ENCODE measurements around the gene GLOD4. TPM values are rescaled to one million over a fixed set of nuclear protein-coding genes. Genes with fewer than 3 reads are reported as not detected.

GLOD4 gene
- total and polyA plus RNA-seq, 2 experiments from 2014 or later = 76.8 to 85.3 TPM

DNA sequence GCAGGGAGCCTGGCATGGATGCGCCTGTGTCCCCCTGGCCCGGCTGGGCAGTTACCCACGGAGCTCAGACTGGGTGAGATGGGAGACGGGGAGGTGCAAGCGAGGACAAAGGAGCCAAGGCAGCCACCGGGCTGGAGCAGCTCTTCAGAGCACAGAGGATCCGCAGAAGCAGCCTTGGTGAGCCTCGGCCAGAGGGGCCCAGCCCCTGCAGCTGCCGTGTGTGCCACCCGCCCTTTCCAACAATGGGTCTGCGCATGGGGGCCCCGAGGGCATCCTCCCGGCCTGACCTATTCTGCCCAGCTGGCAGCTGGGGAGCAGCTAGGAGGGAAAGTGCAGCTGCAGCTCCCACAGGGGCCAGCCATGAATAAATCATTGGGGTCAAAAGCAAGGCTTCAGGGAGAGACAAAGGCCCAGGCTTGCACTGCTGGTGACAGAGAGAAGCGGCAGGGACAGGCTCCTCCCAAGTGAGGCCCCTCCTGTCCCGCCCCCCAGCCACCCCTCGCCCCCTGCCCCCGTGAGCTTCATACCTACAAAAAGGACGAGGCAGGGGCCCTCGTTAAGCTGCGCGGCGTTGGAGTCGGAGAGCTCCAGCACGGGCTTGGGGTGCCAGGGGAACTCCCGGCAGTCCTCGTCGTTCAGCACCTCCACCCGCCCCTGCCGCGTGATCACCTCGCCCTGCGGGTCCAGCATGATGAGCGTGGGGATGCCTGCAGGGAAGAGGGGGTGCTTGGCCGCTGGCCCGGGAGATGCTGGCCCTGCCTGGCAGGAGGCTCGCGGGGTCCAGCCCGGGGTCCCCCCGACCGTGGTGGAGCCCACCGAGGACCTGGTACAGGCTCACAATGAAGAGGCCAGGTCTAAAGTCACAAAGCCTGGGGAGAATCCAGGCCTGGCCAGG lies 22.7 kb upstream of the GLOD4 start:
- H3K27me3 ChIP-seq = no peaks in the 10 kb centered on the region
- H3K27ac ChIP-seq = no peak overlapping the region
- no peak overlapping the region for H3K4me3 ChIP-seq
- no peaks in the 10 kb centered on the region for H3K9me3 ChIP-seq (ENCODE audit: low read depth)
- TF ChIP-seq, protein P1, sequence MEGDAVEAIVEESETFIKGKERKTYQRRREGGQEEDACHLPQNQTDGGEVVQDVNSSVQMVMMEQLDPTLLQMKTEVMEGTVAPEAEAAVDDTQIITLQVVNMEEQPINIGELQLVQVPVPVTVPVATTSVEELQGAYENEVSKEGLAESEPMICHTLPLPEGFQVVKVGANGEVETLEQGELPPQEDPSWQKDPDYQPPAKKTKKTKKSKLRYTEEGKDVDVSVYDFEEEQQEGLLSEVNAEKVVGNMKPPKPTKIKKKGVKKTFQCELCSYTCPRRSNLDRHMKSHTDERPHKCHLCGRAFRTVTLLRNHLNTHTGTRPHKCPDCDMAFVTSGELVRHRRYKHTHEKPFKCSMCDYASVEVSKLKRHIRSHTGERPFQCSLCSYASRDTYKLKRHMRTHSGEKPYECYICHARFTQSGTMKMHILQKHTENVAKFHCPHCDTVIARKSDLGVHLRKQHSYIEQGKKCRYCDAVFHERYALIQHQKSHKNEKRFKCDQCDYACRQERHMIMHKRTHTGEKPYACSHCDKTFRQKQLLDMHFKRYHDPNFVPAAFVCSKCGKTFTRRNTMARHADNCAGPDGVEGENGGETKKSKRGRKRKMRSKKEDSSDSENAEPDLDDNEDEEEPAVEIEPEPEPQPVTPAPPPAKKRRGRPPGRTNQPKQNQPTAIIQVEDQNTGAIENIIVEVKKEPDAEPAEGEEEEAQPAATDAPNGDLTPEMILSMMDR (IDR thresholded peaks at IDR 0.05; ENCODE audit: low read depth, low read length) = no peak
- peaks cover 21% of the 10 kb centered on the region for H3K36me3 ChIP-seq
- DNase-seq (ENCODE audit: low read depth in 1 of 2, low spot score in 1 of 2) = no peak
- H3K4me1 ChIP-seq (ENCODE audit: low read depth) = no peaks in the 10 kb centered on the region

DNA sequence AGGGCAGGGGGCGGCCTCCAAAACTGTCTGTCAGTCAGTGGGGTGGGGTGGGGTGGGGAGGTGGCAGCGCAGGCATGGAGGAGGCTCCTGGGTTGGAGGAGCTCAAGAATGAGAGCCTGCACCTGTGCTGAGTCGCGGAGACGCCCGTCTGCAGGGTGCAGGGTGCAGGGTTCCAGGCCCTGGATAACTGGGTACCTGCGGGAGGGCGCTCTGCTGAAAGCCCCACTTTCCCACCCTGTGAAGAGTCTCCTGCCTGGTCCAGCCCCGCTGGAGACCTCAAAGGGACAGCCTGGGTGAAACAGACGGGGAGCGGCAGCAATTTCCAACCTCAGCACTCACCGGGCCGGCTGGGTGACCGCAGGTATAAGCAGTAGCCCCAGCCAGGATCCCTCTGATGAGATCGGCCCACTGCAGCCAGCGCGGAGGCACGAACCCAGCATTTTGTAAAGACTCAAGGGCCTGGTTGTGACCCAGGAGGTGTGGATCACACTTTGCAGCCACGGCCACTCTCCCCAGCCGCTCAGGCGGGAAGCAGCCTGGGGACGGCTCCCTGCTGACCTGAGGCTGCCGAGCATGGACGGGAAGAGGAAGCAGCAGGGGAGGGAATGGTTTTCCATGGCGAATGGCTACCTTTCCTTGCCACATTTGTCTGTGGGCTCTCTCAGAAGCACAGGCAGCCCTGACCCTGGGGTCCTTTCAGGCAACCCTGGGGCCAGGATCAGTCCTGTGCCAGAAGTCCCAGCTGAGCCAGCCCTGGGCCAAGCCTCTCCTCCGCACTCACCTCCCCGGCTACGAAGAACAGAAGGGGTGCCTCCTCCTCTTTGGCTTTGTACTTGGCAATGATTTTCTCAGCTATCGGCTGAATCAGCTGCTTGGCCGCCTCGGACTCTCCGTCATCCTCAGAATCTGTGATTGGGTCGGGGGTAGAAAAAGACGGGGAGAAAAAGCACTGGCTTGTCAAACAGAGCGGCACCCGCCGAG lies 21.1 kb upstream of the GLOD4 start:
- H3K27ac ChIP-seq = no peak overlapping the region
- no peaks in the 10 kb centered on the region for H3K4me1 ChIP-seq (ENCODE audit: low read depth)
- H3K4me3 ChIP-seq = no peak overlapping the region
- no peaks in the 10 kb centered on the region for H3K9me3 ChIP-seq (ENCODE audit: low read depth)
- TF ChIP-seq, protein P1 (IDR thresholded peaks at IDR 0.05; ENCODE audit: low read depth, low read length) = no peak
- DNase-seq (ENCODE audit: low read depth in 1 of 2, low spot score in 1 of 2) = no peak
- no peaks in the 10 kb centered on the region for H3K27me3 ChIP-seq
- H3K36me3 ChIP-seq = peaks cover 21% of the 10 kb centered on the region

DNA sequence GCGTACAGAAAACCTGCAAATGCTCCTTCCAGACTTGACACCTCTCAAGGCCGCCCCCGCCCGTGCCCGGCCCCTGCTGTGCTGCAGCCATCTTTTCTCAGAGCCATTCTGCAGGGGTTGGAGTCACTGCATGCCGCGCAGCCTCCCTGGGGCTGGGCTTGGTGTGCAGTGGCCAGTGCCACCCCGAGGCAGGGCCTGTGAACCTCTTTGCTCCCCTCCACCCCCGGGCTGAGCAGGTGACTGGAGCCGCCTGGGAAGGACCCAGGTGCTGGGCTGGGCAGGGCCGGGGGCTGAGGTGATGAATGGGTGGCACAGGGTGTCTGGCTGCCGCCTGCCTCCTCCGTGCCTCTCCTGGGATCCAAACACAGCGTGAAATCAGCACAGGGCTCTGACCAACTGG lies 20.4 kb upstream of the GLOD4 start:
- no peak overlapping the region for H3K27ac ChIP-seq
- no peaks in the 10 kb centered on the region for H3K27me3 ChIP-seq
- peaks cover 21% of the 10 kb centered on the region for H3K36me3 ChIP-seq
- no peaks in the 10 kb centered on the region for H3K4me1 ChIP-seq (ENCODE audit: low read depth)
- H3K4me3 ChIP-seq = no peak overlapping the region
- no peaks in the 10 kb centered on the region for H3K9me3 ChIP-seq (ENCODE audit: low read depth)
- TF ChIP-seq, protein P1 (IDR thresholded peaks at IDR 0.05; ENCODE audit: low read depth, low read length) = no peak
- no peak for DNase-seq (ENCODE audit: low read depth in 1 of 2, low spot score in 1 of 2)

DNA sequence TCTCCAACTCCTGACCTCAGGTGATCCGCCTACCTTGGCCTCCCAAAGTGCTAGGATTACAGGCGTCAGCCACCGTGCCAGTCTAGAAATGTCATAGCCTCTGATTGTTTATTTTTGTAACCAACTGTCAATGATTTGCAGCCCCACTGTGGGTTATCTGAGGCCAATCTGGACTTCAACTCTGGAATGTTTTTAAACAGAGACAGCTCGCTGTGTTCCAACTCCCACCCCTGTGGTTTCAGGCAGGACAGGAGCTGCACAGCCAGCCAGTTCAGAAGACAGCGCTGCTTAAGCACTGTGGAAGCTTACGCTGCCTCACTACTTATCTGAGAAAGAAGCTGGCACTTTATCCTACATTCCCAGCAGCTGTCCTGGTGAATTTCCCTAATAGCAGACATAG lies 19.6 kb upstream of the GLOD4 start:
- no peak overlapping the region for H3K27ac ChIP-seq
- no peaks in the 10 kb centered on the region for H3K27me3 ChIP-seq
- H3K9me3 ChIP-seq (ENCODE audit: low read depth) = no peaks in the 10 kb centered on the region
- DNase-seq (ENCODE audit: low read depth in 1 of 2, low spot score in 1 of 2) = peak in 1 of 2 donors; percentile 40
- TF ChIP-seq, protein P1 (IDR thresholded peaks at IDR 0.05; ENCODE audit: low read depth, low read length) = no peak
- H3K4me3 ChIP-seq = no peak overlapping the region
- H3K4me1 ChIP-seq (ENCODE audit: low read depth) = no peaks in the 10 kb centered on the region
- peaks cover 21% of the 10 kb centered on the region for H3K36me3 ChIP-seq

DNA sequence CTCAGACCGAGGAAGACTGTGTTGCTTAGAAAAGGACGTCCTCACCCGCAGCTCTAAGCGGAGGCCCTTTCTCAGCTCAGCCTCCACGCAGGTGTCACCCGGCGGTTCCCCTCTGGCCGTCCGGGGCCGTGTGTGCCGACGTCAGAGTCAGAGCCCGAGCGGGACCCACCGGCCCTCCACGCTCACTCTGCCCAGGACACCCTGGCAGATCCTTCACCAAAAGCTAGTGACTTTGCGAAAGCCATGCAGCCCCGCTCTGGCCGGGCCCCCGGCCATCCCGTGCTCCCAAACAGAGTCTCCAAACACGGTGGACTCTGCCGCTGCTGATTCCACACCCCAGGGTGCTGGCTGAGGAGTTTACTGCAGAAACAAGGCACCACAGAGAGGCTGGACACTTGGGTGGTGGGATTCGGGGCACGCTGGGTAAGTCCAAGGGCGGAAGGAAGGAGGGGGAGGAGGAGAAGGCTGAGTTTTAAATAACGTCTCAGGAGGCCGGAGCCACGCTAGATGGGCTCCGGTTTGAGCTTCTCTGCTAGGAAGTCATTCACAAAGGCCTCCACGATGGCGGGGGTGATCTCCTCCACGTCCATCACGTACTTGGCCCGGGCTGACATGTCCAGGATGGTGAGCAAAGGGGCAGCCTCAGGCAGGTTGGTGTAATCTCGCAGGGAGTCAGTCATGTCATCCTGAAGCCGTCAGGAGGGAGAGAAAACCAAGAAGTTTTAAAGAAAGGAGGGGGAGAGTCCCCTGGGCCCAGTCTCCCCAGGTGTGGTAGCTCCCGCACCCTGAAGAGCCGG lies 18.6 kb upstream of the GLOD4 start:
- Histone ChIP-seq H3K36me3 (peaks cover 21% of the 10 kb centered on the region), H3K4me1 (ENCODE audit: low read depth) (no peaks in the 10 kb centered on the region), H3K27me3 (no peaks in the 10 kb centered on the region), H3K27ac (no peak overlapping the region), H3K4me3 (no peak overlapping the region), H3K9me3 (ENCODE audit: low read depth) (no peaks in the 10 kb centered on the region)
- TF ChIP-seq, protein P1 (IDR thresholded peaks at IDR 0.05; ENCODE audit: low read depth, low read length) = no peak
- DNase-seq (ENCODE audit: low read depth in 1 of 2, low spot score in 1 of 2) = no peak
